GM12892 (cell line): Measurements from ENCODE around the gene CACNA1F.

ENCODE experiments used
- POLR2A ChIP-seq: IDR thresholded peaks from 2 replicates; pipeline ENCODE4 v1.6.1; 2011; ENCODE audit warnings: low read depth, low read length, control low read depth
- POLR2AphosphoS5 ChIP-seq: IDR thresholded peaks from 2 replicates; pipeline ENCODE4 v1.6.1; 2011; ENCODE audit warnings: low read depth, low read length, control low read depth
- TAF1 ChIP-seq: IDR thresholded peaks from 2 replicates; pipeline ENCODE4 v1.6.1; 2011; ENCODE audit warnings: low read depth, mild to moderate bottlenecking, control low read depth, low read length, borderline replicate concordance

GRCh38 chrX:49249071-49249470 lies 15.9 kb upstream of the CACNA1F start:
- no peak for TF ChIP-seq POLR2A
- no peak for TF ChIP-seq POLR2AphosphoS5
- no peak for TF ChIP-seq TAF1
